Heart right ventricle (tissue), 16 donors: ENCODE measurements around the gene RCN2. TPM values are rescaled to one million over a fixed set of nuclear protein-coding genes. Genes with fewer than 3 reads are reported as not detected.

Experiments used
- ATAC-seq, 8 donors: fragments of 200-7000 bp; cut with Tn5 transposase; one replicate each; pipeline ENCODE4 v1.9.1; 2020; ENCODE audit warnings: mild to moderate bottlenecking in 8 of 8, moderate library complexity in 8 of 8, moderate number of reproducible peaks in 1 of 8
- DNase-seq, 2 donors: peaks; one replicate each; pipeline ENCODE4 v3.0.0-alpha.2; 2020
- H3K27ac ChIP-seq, 10 donors: fragments of 200-600 bp; sonication (generic) in 2 of 10; one replicate each; pipeline versions ENCODE4 v1.5.0 to v1.8.0; 2020 to 2022; ENCODE audit warnings: mild to moderate bottlenecking in 3 of 10
- H3K27me3 ChIP-seq, 7 donors: fragments of 200-600 bp; one replicate each; pipeline ENCODE4 v1.8.0; 2021 to 2022; ENCODE audit warnings: mild to moderate bottlenecking in 2 of 7
- H3K36me3 ChIP-seq, 9 donors: fragments of 200-600 bp; sonication (generic) in 1 of 9; one replicate each; pipeline versions ENCODE4 v1.5.0 to v1.8.0; 2020 to 2022; ENCODE audit warnings: mild to moderate bottlenecking in 2 of 9
- H3K4me1 ChIP-seq, 9 donors: fragments of 200-600 bp; sonication (generic) in 1 of 9; one replicate each; pipeline versions ENCODE4 v1.5.0 to v1.8.0; 2020 to 2022; ENCODE audit warnings: mild to moderate bottlenecking in 4 of 9
- H3K4me3 ChIP-seq, 10 donors: fragments of 200-600 bp; sonication (generic) in 2 of 10; one replicate each; pipeline versions ENCODE4 v1.5.0 to v1.8.0; 2020 to 2022; ENCODE audit warnings: mild to moderate bottlenecking in 7 of 10, moderate library complexity in 2 of 10
- H3K9me3 ChIP-seq, 11 donors: fragments of 200-600 bp in 10 of 11; sonication (generic) in 2 of 11; one replicate each; pipeline versions ENCODE4 v1.5.0 to v1.8.0; 2013 to 2022; ENCODE audit warnings: mild to moderate bottlenecking in 2 of 11, control low read depth in 1 of 11, moderate library complexity in 1 of 11
- WGBS, 2 donors: extraction: QIAGEN DNeasy Blood & Tissue Kit; methylation state at CpG; one replicate each; pipeline ENCODE4 v1.1.7; 2013; ENCODE audit warnings: inconsistent platforms in 1 of 2; 5-methylcytosine and 5-hydroxymethylcytosine counted together
- intact Hi-C, 10 donors: fragments of 100-400 bp; cut with DNase I; formaldehyde crosslinking; loops; one replicate each; pipeline versions ENCODE4 v1.11.1 to v1.14.2; 2022
- polyA plus RNA-seq, 2 donors: library from polyadenylated mRNA; stranded (reverse); fragments of 200-250 nt; gene quantifications; one replicate each; pipeline ENCODE4 v1.2.3, GENCODE V29; 2013
- total RNA-seq, 10 donors: library from RNA; stranded (reverse); fragmentation: NEBNext Ultra II Directional in 3 of 10; extraction: Animal tissue kit (Norgen Biotek cat#: 25700) in 3 of 10; gene quantifications; one replicate each; pipeline versions ENCODE4 v1.2.1 to v1.2.4, GENCODE V29; 2021 to 2023
- TF ChIP-seq, protein P1 (sequence below), 9 donors: fragments of 200-600 bp; sonication (generic) in 2 of 9; IDR thresholded peaks; one replicate each; pipeline versions ENCODE4 v1.5.0 to v1.8.0; 2021 to 2022; ENCODE audit warnings: antibody characterized with exemption in 9 of 9, mild to moderate bottlenecking in 5 of 9, moderate library complexity in 1 of 9
- donor health status: Arrhythmogenic right ventricular cardiomyopathy.
- donor health status: ischemic (EF 13 %, LVEDD 7.1; RV severe dilation, severe dysfunction).
- donor health status: healthy with polysubstance abuse.
- donor health status: DM: no; HTN: yes; CAD: no.
- donor health status: DM: no; HTN: no; CAD: no.
- donor health status: ischemic (EF 25% LVEDD 6.9; RV normal size, moderate dysfunction).
- donor health status: ischemic (EF 25% LVEDD 5.7; RV mildly dilated, moderate dysfunction).
- donor health status: healthy.
- donor health status: DM: yes; HTN: yes; CAD: no.
- donor health status: Ischemic cardiomyopathy.
- donor health status: ischemic (EF 35%, LVEDD 5.7; RV mildly dilated, moderate dysfunction).
- donor health status: nonischemic (EF 11% LVEDD 7.7; RV severe dilation, severe dysfunction).
- donor health status: DM: yes; HTN: yes; CAD: no.
- donor health status: PGD.
- donor health status: ischemic (EF 29% LVEDD 5.4; RV normal size, mild dysfunction).
- donor health status: nonischemic (EF 23%, LVEDD 6.1; RV moderate dilation, normal function).

RCN2 gene
- total and polyA plus RNA-seq, 12 donors: 14.7 to 31.3 (median 27.5) TPM

DNA sequence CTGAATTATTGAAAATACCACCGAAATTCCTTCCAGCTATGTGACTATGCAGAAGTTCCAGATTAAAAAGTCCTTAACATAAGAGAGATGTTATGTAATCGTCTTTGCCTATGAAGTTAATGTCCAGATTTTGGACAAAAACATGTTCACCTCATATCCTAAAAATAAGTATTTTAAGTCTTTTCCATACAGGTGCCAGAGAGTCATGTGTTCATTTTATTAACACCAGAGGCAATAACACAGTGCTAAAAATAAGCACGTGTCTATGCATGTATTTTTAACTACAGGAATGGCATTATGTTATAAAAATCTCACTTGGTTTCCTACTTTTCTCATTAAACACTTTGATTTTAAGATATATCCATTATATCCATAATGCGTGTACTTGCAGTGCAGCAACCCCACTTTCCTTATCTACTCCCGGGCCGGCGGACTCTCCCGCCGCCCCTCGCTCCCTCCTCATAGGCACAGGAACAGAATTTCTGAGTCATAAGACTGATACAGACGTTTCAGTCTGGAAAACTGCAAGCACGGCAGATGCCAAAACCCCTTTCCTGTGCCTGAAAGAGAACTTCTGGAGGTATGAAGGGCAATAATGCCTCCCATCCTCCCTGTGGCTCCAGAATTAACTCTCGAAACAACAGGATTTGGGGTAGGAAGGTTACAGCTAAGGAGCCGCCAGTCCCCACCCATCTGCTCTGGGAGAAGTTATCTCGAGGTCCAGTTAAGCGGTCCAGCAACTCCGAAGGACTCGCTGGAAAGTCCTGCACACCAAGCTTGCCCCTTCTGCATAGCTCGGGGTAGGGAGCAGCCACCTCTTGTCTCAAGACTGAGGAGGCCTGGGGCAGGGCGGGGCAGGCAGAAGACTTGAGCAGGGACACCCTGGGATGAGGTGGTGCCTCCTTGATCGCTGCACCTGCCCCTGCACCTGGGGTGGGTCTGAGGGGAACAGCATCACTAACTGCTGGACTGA is 41.1 kb downstream of the RCN2 start:
- Histone ChIP-seq H3K4me3 (peak overlapping the region in 9 of 10 donors; percentile 1 to 45 (median 29)), H3K4me1 (peaks cover 5 to 28% (median 15%) of the 10 kb centered on the region in 9 donors), H3K9me3 (peaks cover 0 to 1% (median 0%) of the 10 kb centered on the region in 11 donors), H3K27ac (peak overlapping the region; percentile 2 to 83 (median 58)), H3K27me3 (no peaks in the 10 kb centered on the region), H3K36me3 (no peaks in the 10 kb centered on the region)
- WGBS, 2 donors: 18 to 23% methylated on average over 21 of the region's 21 CpGs
- intact Hi-C loops: loop anchor here in 4 of 10 donors (5.0 to 10.0 kb wide), 3 partner anchors 45 to 52 kb away; no protein-coding TSS in a partner anchor
- DNase-seq (peak in 1 of 2 donors; percentile 56), ATAC-seq (peak; percentile 71 to 92 (median 81))
- TF ChIP-seq, protein P1, sequence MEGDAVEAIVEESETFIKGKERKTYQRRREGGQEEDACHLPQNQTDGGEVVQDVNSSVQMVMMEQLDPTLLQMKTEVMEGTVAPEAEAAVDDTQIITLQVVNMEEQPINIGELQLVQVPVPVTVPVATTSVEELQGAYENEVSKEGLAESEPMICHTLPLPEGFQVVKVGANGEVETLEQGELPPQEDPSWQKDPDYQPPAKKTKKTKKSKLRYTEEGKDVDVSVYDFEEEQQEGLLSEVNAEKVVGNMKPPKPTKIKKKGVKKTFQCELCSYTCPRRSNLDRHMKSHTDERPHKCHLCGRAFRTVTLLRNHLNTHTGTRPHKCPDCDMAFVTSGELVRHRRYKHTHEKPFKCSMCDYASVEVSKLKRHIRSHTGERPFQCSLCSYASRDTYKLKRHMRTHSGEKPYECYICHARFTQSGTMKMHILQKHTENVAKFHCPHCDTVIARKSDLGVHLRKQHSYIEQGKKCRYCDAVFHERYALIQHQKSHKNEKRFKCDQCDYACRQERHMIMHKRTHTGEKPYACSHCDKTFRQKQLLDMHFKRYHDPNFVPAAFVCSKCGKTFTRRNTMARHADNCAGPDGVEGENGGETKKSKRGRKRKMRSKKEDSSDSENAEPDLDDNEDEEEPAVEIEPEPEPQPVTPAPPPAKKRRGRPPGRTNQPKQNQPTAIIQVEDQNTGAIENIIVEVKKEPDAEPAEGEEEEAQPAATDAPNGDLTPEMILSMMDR (IDR thresholded peaks at IDR 0.05): no peak

DNA sequence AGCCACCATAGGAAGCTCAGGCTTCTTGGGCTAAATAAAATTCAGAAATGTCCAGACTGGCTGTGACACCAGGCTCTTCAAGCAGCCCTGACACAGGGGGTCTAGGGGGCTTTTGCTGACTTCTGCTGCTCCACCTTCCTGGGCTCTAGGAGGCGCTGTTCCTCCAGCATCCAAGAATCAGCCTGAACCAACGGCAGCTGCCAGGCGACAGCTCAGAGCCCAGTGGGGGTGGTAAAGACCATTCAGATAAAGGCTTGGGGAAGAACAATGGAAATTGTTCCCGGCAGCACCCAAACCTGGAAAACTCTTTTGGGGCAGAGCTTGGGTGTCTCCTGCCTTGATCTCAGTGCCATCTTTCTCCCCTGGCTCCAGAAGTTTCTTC is 41.8 kb downstream of the RCN2 start:
- Histone ChIP-seq H3K27me3 (no peaks in the 10 kb centered on the region), H3K36me3 (no peaks in the 10 kb centered on the region), H3K9me3 (peaks cover 0 to 8% (median 0%) of the 10 kb centered on the region in 11 donors), H3K4me1 (peaks cover 5 to 28% (median 15%) of the 10 kb centered on the region in 9 donors), H3K4me3 (peak overlapping the region in 5 of 10 donors; percentile 7 to 45 (median 39)), H3K27ac (peak overlapping the region in 7 of 10 donors; percentile 24 to 83 (median 68))
- intact Hi-C loops: loop anchor here in 4 of 10 donors (5.0 to 10.0 kb wide), 3 partner anchors 44 to 51 kb away; no protein-coding TSS in a partner anchor
- TF ChIP-seq, protein P1 (IDR thresholded peaks at IDR 0.05): peak; percentile 14 to 77 (median 59)
- DNase-seq (peak in 1 of 2 donors; percentile 63), ATAC-seq (peak; percentile 32 to 87 (median 70))
- WGBS, 2 donors: 29 to 38% methylated on average over 4 of the region's 4 CpGs

DNA sequence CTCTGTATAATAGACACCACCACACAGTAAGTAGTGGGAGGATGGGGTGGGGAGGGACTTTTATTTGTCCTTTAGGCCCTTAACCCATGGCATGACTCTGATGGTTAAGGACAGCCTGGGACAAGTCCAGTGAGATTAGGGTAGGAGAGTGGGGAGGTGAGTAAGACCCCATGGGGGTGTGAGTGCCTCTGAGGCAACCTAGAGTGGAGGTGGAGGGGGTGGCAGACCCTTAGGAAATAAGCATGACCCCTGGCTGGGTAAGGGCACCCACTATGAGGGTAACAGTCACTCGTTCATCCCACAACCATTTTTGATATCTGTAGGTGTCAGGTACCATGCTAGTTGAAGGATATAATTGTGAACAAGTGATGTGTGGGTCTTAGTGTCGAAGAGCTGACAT is 42.4 kb downstream of the RCN2 start:
- peak overlapping the region in 1 of 10 donors; percentile 83 for H3K27ac ChIP-seq
- intact Hi-C loops: loop anchor here in 4 of 10 donors (5.0 to 10.0 kb wide), 3 partner anchors 43 to 51 kb away; no protein-coding TSS in a partner anchor
- H3K4me3 ChIP-seq: peak overlapping the region in 1 of 10 donors; percentile 45
- no peaks in the 10 kb centered on the region for H3K27me3 ChIP-seq
- no peaks in the 10 kb centered on the region for H3K36me3 ChIP-seq
- TF ChIP-seq, protein P1 (IDR thresholded peaks at IDR 0.05): no peak
- ATAC-seq (peak in 3 of 8 donors; percentile 4 to 36 (median 12)), DNase-seq (no peak)
- H3K4me1 ChIP-seq: peaks cover 5 to 28% (median 15%) of the 10 kb centered on the region in 9 donors
- 91 to 100% methylated on average over 2 of the region's 2 CpGs for WGBS, 2 donors
- peaks cover 0 to 12% (median 0%) of the 10 kb centered on the region in 11 donors for H3K9me3 ChIP-seq

DNA sequence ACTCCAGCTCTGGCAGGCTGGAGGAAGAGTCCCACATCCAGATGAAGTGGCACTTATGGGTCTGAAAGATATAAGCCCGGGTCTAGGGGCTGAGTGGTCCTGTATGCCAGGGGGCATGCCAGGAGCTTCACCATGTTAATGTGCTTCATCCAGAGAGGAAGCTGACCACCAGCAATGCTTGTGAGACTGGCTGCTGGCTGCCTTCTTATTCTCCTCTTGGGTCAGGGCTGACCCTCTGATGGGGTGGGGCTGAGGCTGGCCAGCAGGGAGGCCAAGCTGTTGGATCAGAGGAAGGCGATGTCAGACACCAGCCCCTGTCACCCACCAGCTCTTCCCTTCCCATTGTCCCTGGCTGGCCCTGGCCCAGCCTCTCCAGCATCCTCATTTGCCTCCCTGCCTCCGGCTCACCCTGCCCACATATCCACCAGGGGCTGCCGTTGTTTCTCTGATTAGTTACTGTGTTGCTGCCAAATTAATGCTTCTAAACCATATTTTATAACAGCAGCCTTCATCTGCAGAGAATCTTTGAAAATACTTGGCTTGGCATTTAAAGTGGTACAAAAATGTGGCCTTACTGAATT is 43.0 kb downstream of the RCN2 start:
- 58 to 70% methylated on average over 4 of the region's 4 CpGs for WGBS, 2 donors
- ATAC-seq (no peak), DNase-seq (no peak)
- peaks cover 5 to 28% (median 15%) of the 10 kb centered on the region in 9 donors for H3K4me1 ChIP-seq
- no peaks in the 10 kb centered on the region for H3K36me3 ChIP-seq
- TF ChIP-seq, protein P1 (IDR thresholded peaks at IDR 0.05): no peak
- no peaks in the 10 kb centered on the region for H3K27me3 ChIP-seq
- H3K4me3 ChIP-seq: no peak overlapping the region
- intact Hi-C loops: loop anchor here in 4 of 10 donors (5.0 to 10.0 kb wide), 3 partner anchors 43 to 50 kb away; no protein-coding TSS in a partner anchor
- peaks cover 0 to 12% (median 0%) of the 10 kb centered on the region in 11 donors for H3K9me3 ChIP-seq
- H3K27ac ChIP-seq: no peak overlapping the region
